Spleen (tissue), 11 donors: ENCODE measurements around the gene PRKRIP1. TPM values are rescaled to one million over a fixed set of nuclear protein-coding genes. Genes with fewer than 3 reads are reported as not detected.

Source experiments
- DNase-seq: peaks from one replicate; pipeline ENCODE4 v3.0.0-alpha.2; 2020
- H3K27ac ChIP-seq, 8 donors: fragments of 200-600 bp; sonication (generic) in 7 of 8; 1 replicate in 4 of 8; 2 replicates in 4 of 8; pipeline versions ENCODE4 v1.5.0 to v1.8.0; 2016 to 2021; ENCODE audit warnings: inconsistent platforms in 4 of 8, mild to moderate bottlenecking in 4 of 8, moderate library complexity in 1 of 8
- H3K27me3 ChIP-seq, 7 donors: fragments of 200-600 bp; sonication (generic) in 6 of 7; replicated peaks in 1 of 7; 1 replicate in 4 of 7; 2 replicates in 3 of 7; pipeline versions ENCODE4 v1.5.0 to v1.8.0; 2016 to 2021; ENCODE audit warnings: inconsistent platforms in 3 of 7, mild to moderate bottlenecking in 1 of 7
- H3K36me3 ChIP-seq, 6 donors: fragments of 200-600 bp; sonication (generic) in 5 of 6; 1 replicate in 4 of 6; 2 replicates in 2 of 6; pipeline versions ENCODE4 v1.5.0 to v1.8.0; 2016 to 2021; ENCODE audit warnings: inconsistent platforms in 2 of 6
- H3K4me1 ChIP-seq, 6 donors: fragments of 200-600 bp; sonication (generic) in 5 of 6; 1 replicate in 3 of 6; 2 replicates in 3 of 6; pipeline versions ENCODE4 v1.5.0 to v1.8.0; 2016 to 2021; ENCODE audit warnings: inconsistent platforms in 3 of 6
- H3K4me3 ChIP-seq, 8 donors: fragments of 200-600 bp; sonication (generic) in 7 of 8; 1 replicate in 4 of 8; 2 replicates in 4 of 8; pipeline versions ENCODE4 v1.5.0 to v1.8.0; 2016 to 2021; ENCODE audit warnings: inconsistent platforms in 4 of 8, mild to moderate bottlenecking in 4 of 8, moderate library complexity in 2 of 8
- H3K9me3 ChIP-seq, 8 donors: fragments of 200-600 bp; sonication (generic) in 7 of 8; 1 replicate in 4 of 8; 2 replicates in 4 of 8; pipeline versions ENCODE4 v1.5.0 to v1.8.0; 2016 to 2021; ENCODE audit warnings: inconsistent platforms in 4 of 8
- CTCF ChIP-seq, 11 experiments: fragments of 200-600 bp in 7 of 11; fragments of 450-650 bp in 4 of 11; sonication (generic) in 4 of 11; IDR thresholded peaks in 8 of 11; conservative IDR thresholded peaks in 3 of 11; 1 replicate in 7 of 11; 2 replicates in 4 of 11; pipeline versions ENCODE4 v1.4.0 to v1.8.0; 2016 to 2021; ENCODE audit warnings: antibody characterized with exemption in 11 of 11, inconsistent platforms in 4 of 11, mild to moderate bottlenecking in 1 of 11
- POLR2A ChIP-seq, 3 donors: fragments of 450-650 bp; IDR thresholded peaks; one replicate each; pipeline ENCODE4 v1.5.1; 2017; ENCODE audit warnings: antibody characterized with exemption in 3 of 3, mild to moderate bottlenecking in 1 of 3
- POLR2AphosphoS5 ChIP-seq, 3 donors: sonication (generic); formaldehyde crosslinking; IDR thresholded peaks; one replicate each; pipeline ENCODE4 v1.5.1; 2017; ENCODE audit warnings: antibody characterized with exemption in 3 of 3
- WGBS, 5 donors: extraction: QIAGEN DNeasy Blood & Tissue Kit in 3 of 5; methylation state at CpG; one replicate each; pipeline versions ENCODE4 v1.1.5 to v1.1.7; 2013 to 2018; 5-methylcytosine and 5-hydroxymethylcytosine counted together
- intact Hi-C: fragments of 100-400 bp; cut with DNase I; formaldehyde crosslinking; loops from one replicate; pipeline ENCODE4 v1.15.0; 2023; ENCODE audit warnings: low total_unique reads
- polyA plus RNA-seq, 3 donors: library from polyadenylated mRNA; stranded (reverse); fragments of 200-250 nt; gene quantifications; one replicate each; pipeline ENCODE4 v1.2.1, GENCODE V29; 2013
- total RNA-seq, 7 donors: library from RNA; depleted of rRNA in 3 of 7; stranded (reverse); fragments of >200 nt in 3 of 7; fragmentation: NEBNext Ultra II Directional in 4 of 7; extraction: Animal tissue kit (Norgen Biotek cat#: 25700) in 4 of 7; gene quantifications; one replicate each; pipeline versions ENCODE4 v1.1.0 to v1.2.1, GENCODE V29; 2016 to 2021
- donor health status: healthy with polysubstance abuse.
- donor health status: DM: no; HTN: no; CAD: no; lungs with moderate emphysema.
- donor health status: DM: no; HTN: no; CAD: no.
- donor health status: Bipolar disorder and iron deficiency.
- donor health status: healthy.
- donor health status: DM: no; HTN: no; CAD: no.
- donor health status: DM: yes; HTN: yes; CAD: no.

Gene PRKRIP1
- total and polyA plus RNA-seq, 10 donors = 25.0 to 45.7 (median 30.4) TPM

DNA sequence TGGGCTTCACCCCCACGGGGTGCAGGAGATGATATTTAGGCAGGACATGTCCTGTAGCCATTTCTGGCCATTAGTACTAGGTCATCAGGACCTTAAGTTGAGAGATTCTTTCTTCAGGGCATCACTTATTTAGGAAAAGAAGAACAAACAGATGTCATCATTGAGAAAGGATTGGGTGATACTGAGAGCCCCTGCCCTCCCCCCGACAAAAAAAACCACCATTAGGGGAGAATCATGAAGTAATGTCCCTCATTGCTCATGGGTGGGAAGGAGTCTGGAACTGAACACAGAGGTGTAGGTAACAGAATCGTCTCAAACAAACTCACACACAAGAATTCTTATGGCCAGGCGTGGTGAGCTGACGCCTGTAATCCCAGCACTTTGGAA, 30.8 kb downstream of the PRKRIP1 start:
- Histone ChIP-seq H3K36me3 (peaks cover 0 to 51% (median 6%) of the 10 kb centered on the region in 6 donors), H3K27ac (peak overlapping the region; percentile 91 to 99 (median 98)), H3K4me1 (peaks cover 45 to 100% (median 84%) of the 10 kb centered on the region in 6 donors), H3K4me3 (peak overlapping the region in 2 of 8 donors; percentile 19 to 63), H3K27me3 (no peaks in the 10 kb centered on the region), H3K9me3 (no peaks in the 10 kb centered on the region)
- no peak for DNase-seq
- intact Hi-C loops = no loop called here
- 58 to 78% (median 60%) methylated on average over 4 to 5 of the region's 5 CpGs for WGBS, 5 donors
- TF ChIP-seq POLR2A (IDR thresholded peaks at IDR 0.05) (no peak), POLR2AphosphoS5 (IDR thresholded peaks at IDR 0.05) (no peak), CTCF (IDR thresholded peaks at IDR 0.05 in 8 of 11, conservative IDR thresholded peaks at IDR 0.05 in 3 of 11) (no peak)

GRCh38 chr7:102429141-102429899, 33.2 kb downstream of the PRKRIP1 start:
- no peak for TF ChIP-seq CTCF (IDR thresholded peaks at IDR 0.05 in 8 of 11, conservative IDR thresholded peaks at IDR 0.05 in 3 of 11)
- TF ChIP-seq POLR2A (IDR thresholded peaks at IDR 0.05) = no peak
- TF ChIP-seq POLR2AphosphoS5 (IDR thresholded peaks at IDR 0.05) = peak in 2 of 3 donors; percentile 17 to 53
- Histone ChIP-seq H3K27ac (peak overlapping the region; percentile 38 to 99 (median 98)), H3K4me3 (peak overlapping the region in 1 of 8 donors; percentile 98), H3K36me3 (peaks cover 0 to 32% (median 6%) of the 10 kb centered on the region in 6 donors), H3K4me1 (peaks cover 51 to 96% (median 85%) of the 10 kb centered on the region in 6 donors), H3K9me3 (no peaks in the 10 kb centered on the region), H3K27me3 (no peaks in the 10 kb centered on the region)
- 93 to 96% (median 95%) methylated on average over 10 of the region's 10 CpGs for WGBS, 5 donors
- DNase-seq = no peak
- intact Hi-C loops = no loop called here

- H3K4me3 ChIP-seq = peak overlapping the region in 1 of 8 donors; percentile 98
- TF ChIP-seq POLR2AphosphoS5 (IDR thresholded peaks at IDR 0.05) (peak; percentile 59 to 69 (median 61)), CTCF (IDR thresholded peaks at IDR 0.05 in 8 of 11, conservative IDR thresholded peaks at IDR 0.05 in 3 of 11) (no peak)
Measured at GRCh38 chr7:102431617-102432298, 35.6 kb downstream of the PRKRIP1 start.

More at GRCh38 chr7:102431617-102432298, 35.6 kb downstream of the PRKRIP1 start:
- Histone ChIP-seq H3K27me3 (no peaks in the 10 kb centered on the region), H3K9me3 (no peaks in the 10 kb centered on the region), H3K4me1 (peaks cover 37 to 96% (median 83%) of the 10 kb centered on the region in 6 donors), H3K36me3 (peaks cover 0 to 23% (median 8%) of the 10 kb centered on the region in 6 donors), H3K27ac (peak overlapping the region; percentile 82 to 99 (median 98))
- WGBS, 5 donors = 32 to 36% (median 33%) methylated on average over 14 to 17 of the region's 17 CpGs
- intact Hi-C loops = no loop called here
- DNase-seq = peak; percentile 86
